NCI-H187 (cell line): ENCODE measurements around the gene LAIR1.
"Not testable (repeated sequence)": the region's sequence is repeated elsewhere in the genome, so short reads cannot be mapped to it uniquely, and the experiment has no call there.

Experiments used
- DNase-seq, 2 experiments: peaks; one replicate each; lab custom pipeline; 2025; lab: John Stamatoyannopoulos, UW

The LAIR1 gene

DNA sequence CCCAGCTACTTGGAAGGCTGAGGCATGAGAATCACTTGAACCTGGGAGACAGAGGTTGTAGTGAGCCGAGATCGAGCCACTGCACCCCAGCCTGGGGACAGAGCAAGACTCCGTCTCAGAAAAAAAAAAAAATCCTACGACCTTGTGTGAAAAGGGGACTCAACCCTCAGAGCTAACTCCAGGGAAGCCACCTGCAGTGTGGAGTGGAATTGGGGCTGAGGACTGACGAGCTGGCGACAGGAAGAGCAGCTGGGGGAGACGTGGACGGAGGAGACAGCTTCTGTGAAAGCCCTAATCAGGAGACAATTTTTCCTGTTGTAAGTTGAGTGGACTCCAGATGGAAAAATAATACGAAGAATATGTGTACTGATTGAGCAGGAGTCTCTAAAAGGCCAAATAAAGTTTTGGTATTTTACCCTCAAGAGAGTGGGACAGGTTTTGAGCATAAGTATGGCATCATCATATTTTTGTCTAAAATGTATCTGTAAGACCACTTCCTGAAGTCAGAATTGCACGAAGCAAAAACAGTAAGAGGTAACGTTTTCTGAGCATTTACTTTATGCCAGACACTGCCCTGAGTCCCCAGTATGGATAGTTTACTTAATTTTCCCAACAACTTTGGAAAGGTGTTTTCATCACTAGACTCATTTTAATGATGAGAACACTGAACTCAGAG lies 12.0 kb upstream of the LAIR1 start:
- DNase-seq: no peak

DNA sequence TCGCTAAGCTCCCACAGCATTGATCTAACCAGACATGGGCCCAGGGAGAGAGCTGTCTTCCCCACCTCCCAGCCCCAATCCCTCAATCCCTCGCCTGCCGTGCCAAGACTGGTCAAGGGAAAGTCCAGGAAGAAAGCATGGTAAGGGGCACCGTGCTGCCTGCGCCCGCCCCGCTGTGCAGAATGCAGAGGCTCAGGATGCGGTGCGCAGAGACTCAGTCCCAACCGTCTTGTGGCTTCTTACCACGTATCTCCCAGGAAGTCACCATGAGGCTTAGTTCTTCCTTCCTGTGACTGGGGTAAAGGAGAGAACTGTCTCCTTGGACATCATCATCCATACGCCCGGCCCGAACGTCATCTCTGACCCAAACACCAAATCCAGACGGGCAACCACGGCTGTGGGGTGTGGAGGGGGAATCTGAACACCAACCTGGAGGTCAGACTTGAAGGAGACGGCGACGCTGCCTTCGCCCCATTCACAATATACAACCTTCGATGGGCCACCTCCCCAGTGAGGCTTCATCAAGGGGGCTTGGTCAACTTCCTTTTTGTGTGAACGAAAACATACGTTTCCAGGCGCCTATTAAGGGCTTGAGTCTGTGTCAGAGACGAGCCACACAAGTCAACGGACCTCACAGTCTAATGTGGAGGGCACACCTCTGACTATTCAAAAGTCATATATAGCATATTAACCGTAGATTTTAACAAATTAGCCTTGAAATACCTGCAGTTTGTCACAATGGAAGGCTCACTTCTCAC lies 10.6 kb upstream of the LAIR1 start:
- DNase-seq: not testable (repeated sequence)

DNA sequence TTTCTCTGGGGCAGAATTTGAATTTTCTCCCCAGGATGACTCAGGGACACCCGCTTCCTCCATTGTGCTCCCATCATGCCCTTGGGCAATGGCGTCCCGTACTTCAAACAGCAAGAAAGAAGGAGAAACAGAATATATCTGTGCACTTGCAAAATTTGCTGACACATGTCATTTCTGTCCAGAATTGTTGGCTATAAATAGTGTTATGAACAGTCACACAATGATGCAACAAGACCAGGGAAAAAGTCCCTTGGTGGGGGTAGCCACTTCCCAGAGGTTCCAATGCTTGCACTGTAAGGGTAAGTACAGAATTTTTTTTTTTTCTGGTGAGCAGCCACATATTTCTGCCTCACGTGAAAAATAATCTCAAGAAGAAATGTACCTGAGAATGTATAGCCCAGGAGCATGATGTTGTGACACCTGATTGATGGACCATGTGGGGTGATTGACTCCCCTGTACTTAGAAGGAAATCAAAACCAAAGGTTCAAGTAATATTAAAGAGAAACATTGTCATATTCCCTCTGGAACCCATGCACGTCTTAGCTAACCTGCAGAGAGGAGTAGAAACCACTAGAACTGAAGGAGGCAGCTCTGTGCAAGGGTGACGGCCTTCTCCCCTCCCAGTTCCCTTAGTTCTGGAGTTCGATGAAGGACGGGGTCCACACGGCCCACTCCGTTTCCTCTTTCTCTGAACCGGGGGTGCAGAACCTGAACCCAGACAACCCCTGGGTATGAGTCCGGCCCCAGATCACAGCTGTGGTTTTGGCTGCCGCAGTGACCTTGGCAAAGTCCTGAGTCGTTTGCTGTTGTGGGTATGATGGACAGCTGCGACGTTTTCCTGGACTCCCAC lies 9.3 kb upstream of the LAIR1 start:
- no peak for DNase-seq

DNA sequence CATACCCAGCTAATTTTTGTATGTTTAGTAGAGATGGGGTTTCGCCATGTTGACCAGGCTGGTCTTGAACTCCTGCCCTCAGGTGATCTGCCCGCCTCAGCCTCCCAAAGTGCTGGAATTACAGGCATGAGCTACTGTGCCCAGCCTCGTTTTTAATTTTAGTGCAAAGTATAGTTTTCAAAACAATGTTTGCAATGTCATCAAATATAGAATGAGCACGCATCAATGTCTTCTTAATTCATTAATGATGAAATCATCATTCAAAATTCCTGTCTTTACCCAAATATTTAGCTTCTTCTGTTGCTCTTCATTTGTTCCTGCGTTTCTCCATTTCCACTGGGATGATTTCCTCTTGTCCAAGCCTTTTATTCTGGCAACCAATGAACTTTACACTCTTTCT lies 6.7 kb upstream of the LAIR1 start:
- DNase-seq: not testable (repeated sequence)

DNA sequence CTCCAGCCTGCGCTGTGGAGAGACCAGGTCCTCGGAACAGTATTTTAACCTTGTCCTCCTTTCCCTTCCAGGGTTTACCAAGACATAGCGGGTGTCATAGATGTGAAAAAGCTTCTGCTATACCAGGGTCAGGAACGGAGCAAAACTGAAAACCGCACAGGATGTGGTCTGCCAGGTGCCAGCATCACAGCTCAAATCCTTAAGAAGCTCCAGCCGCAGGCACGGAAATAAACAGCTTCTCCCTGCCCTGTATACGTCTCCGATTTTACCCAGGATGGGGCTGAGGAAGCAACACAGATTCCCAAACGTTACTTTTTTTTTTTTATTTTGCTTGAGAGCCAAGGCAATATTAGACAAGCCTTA lies 5.7 kb upstream of the LAIR1 start:
- DNase-seq: not testable (repeated sequence)

DNA sequence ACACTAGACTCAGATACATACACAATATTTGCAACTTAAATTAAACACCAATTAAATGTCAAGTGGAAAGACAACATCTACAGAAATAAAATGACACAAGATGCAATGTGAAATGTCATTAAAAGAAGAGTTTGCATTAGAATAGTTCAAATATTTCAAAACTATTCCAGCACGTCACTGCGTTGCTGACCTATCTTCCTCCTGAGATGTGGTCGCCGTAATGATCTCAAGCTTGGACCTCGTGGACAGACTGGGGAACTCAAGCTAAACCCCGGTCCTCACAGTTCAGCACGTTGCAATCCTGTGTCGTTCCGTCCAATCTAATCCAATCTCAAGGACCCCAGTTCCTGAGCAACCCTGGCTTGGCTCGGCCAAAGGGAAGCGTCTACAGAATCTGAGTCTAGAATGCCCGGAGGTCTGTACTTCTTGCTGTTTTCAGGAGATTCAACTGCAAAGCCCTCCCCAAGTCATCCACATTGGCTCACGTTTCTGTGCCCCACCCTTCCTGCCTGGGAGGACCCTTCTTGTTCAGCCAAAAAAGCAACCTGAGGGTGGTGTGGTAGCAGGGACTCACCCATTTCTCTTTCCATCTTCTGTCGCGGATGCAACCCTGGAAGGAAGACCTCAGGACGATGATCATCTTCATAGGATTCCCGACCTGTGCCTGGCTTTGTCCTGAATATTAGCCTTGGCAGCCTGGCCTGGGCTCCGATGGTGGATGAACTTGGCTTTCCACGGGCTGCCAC lies 5.1 kb upstream of the LAIR1 start:
- not testable (repeated sequence) for DNase-seq

DNA sequence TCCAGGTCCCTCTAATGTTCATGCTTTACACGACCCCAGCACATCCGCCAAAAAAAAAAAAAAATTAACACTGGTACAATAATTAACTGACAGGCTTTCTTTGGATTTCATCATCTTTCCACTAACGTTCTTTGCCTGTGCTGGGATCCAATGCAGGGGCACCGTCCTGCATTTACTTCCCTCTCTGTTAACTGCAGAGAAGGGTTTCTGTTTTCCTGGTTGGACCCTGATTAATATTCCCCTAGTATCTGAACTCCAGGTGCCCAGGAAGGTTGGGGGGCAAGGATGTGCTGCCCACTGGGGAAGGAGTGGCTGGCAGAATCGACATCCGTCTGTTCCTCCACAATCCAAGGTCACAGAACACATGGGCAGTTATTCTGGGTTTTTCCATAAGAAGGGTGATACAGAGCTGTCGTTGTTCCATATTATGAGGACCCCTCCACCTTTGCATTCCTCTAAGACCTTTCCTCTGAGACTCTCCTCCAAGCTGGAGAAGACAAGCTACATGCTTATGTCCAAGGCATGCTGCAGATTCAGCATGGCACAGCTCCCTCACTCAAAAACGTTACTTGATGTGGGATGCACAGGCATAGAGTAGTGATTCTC lies 4.5 kb upstream of the LAIR1 start:
- no peak for DNase-seq

DNA sequence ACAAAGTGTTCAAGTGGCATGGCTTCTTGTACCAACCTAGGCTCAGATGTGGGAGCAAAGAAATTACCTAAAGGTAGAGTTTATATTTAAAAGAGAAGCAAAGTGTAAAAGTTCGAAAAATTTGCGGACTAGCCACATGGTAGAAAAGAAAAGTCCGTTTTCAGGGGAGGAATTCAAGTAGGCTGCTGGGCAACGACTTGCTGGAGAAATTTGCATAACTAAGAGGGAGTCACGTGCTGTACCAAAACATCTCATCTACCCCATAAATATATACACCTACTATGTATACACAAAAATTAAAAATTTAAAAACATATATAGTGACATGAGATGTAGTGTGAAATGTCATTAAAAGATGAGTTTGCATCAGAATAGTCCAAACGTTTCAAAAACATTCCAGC lies 2.1 kb upstream of the LAIR1 start:
- no peak for DNase-seq

DNA sequence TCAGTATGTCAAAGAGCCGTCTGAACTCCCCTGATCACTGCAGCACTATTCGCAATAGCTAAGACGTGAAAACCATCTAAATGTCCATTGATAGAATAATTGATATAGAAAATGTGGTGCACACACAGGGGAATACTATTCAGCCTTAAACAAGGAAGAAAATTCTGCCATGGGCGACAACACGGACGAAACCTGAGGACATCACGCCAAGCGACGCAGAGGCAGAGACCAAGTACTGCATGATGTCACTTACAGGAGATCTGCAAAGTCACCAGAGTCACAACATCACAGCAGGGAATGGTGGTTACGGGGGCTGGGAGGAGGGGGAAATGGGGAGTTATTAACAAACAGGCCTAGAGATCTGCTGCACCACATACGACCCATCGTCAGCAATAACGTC lies 1.1 kb upstream of the LAIR1 start:
- DNase-seq: not testable (repeated sequence)

DNA sequence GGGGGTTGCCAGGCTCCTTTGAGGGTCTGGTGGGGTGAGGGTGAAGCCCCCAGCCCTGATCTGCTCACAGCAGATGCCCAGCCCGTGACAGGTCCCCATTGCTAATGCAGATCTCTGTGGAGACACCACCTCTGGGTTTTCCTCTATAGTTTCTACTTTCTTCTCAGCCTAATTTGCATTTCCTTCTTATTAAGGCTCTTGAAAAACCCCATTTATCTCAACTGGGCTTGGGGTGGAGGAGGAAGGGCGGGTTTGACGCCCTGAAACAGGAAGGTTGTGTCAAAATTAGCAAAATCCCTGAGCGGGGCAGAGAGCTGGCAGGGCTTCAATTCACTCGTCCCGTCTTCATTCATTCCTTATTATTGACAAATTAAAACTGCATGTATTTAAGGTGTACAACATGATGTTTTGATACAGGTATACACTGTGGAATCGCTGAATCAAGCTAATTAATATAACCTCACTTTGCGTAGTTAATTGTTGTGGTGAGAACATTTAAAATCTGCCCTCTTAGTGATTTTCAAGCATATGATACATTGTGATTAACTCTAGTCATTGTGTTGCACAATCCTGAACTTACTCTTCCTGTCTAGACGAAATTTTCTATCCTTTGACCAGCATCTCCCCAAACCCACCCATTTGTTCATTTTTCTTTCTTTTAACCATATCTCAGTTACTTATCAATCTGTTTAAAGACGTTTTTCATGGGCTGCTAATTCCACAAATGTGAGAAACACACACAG lies 2.9 kb downstream of the LAIR1 start:
- DNase-seq: not testable (repeated sequence)

DNA sequence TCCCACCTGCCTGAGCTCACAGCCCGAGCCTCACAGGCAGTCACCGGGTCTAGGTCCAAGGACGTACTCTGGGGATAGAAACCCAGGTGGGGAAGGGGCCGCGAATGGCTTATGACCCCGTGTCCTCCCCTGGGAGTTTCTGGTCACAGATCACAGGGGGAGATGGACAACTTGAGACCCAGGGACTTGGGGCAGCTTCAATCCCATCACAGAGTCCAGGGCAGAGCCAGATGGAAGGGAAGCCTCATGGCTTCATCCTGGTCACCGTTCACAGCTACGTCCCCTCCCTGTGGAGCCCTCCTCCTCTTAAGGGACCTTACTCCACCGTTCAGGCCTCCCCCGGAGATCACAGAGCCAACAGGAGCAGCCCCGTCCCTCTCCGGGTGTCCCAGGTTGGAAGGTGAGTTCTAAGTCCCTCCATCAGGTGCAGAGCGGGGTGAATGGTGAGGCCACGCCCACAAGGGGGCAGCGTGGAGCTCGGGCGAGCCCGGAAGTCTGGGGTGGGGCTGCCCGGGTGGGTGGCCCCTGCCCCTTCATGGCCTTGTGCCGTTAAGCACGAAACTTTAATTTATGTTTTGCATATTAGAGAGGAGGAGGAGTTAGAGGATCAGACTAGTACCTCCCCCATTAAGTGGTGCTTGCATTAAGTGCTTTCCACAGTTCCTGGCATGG lies 5.4 kb downstream of the LAIR1 start:
- not testable (repeated sequence) for DNase-seq

DNA sequence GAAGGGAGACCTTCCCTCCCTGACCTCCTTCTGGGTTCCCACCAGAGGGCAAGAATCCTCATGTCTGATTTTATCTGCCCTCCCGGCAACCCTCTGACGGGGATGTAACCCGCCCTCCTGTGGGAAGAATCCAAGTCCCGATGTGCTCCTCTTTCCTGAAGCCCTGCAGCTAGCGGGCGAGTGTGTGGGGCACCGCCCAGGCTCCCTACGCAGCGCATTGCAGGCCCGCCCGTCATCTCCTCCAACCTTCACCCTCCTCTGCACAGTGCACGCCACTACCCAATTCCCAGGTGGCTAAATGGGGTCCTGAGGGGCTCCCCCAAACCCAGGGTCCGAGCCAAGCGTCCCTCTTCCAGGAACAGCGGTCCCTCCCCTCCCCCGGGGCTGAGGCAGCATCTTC lies 7.3 kb downstream of the LAIR1 start:
- DNase-seq: no peak

DNA sequence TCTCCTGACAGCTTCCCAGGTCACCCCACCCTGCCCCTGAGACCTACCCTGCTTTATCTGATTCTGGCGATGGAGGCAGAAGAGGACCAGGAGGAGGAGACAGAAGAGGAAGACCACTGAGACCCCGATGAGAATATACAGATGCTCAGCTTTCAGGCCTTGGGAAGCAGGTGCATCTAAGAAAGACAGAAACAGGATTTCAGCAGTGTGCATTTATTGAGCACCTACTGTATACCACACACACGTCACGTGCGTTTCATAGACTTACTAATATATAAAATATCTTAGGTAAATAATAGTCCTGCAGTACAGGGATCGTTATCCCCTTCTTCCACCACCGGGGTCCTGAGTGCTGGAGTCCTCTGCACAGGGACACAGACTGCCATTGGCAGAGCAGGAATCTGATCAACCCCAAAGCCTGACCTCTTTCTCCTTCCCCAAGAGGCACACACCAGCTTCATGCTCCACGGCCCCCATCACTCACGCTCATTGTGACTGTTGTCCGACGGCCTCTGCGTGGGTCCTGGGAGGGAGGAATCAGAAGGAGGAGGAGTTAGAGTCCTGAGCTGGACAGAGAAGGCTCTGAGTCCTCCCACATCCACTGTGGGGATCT lies 8.2 kb downstream of the LAIR1 start:
- no peak for DNase-seq

DNA sequence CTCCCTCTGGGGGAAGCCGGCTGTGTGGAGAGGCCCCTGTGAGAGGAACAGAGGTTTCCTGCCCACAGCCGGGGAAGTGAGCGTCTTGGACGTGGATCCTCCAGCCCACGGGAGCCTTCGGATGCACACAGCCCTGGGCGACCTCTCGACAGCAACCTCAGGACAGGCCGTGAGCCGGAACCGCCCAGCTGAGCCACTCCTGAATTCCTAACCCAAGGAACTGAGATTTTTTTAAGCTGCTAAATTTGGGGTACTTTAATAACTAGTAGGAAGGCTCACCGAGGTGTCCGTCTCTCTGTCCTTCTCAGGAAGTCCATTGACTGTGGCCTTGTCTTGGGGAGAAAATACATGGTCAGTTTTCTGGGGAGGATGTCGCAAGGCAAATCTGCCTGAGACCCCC lies 9.1 kb downstream of the LAIR1 start:
- DNase-seq: no peak

DNA sequence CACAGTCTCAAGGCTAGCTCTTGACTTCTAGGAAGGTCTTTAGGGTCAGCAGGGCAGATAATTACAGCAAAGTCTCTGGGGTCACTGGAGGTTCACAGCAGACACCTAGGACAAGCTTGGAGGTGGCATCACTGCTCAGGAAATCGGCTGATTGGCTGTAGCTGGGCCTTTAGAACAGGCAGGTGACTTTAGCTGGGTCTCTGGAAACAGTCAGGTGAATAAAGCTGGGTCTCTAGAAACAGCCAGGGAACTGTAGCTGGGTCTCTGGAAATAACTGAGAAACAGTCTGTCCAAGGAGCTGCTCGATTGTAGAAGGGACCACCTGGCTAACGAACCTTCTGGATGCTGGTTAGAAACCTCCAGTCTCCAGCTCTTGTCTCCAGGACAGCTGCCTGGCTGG lies 10.0 kb downstream of the LAIR1 start:
- no peak for DNase-seq

DNA sequence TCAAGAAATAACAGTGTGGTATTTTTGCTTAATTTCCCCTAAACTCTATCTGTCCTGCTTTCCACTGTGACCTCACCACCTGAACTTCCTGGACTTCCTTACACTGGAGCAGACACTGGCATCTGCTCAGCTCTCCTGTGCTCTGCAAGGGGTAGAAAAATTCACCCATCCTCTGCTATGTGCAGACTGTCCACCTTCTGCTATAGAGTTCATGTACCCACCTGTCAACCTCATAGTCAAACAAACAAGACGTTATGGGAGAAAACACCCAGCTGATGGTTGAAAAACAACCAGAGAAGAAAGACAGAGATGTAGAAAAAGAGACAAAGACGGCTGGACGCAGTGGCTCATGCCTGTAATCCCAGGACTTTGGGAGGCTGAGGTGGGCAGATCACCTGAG lies 12.2 kb downstream of the LAIR1 start:
- no peak for DNase-seq

DNA sequence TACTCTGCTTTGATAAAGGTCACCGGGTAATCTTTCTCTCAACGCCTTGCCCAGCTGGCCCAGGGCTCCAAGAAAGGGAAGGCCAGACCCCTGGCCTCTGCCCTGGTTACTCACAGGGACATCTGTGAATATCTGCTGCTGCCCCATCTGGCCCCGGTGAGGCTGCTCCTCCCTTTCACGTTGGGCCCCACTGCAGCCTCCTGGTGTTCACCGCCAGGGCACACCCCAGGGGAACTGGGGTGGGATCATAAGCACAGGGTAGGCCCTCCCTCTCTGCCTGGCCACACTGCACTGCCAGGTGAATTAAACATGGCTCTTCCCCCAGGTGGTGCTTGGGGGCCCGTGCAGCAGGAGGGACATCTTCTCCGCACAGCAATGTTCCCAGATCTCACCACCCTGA lies 12.7 kb downstream of the LAIR1 start:
- no peak for DNase-seq

DNA sequence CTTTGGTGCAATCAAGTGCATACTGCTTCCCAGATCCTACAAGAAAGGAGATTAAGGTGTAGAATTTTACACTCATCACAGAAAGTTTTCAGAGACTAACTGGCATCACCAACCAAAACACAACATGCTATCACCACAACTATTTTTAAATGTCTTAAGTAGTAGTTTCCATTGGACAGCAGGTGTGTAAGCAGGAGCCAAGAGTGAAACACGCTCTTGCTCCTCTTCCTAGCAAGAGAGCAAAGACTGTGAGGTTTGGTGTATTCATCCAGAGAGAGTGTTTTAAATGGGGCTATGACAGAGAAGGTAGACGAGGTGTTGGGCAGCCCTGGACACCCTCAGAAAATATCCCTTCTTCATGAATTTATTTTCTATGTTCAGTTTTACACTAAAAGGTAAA lies 13.3 kb downstream of the LAIR1 start:
- DNase-seq: no peak

DNA sequence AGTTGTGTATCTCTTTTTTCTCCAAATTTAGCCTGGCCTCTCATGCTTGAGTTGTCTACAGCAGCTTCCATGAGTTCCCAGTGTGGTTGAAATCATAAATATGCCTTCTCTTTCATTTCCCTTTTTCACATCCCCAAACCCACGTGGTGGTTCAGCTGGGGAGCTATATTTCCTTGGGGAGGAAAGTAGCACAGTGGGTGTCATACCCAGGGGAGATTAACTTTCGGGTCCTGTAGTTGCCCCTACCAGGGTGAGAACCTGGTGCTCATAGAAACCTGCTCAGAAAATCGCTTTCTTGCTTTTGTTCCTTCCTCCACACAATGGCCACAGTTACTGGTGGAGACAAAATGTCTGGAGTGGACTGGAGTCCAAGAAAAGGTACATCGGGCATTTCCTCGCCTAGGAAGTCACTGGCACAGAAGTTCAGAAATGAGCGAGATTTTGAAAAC lies 18.8 kb downstream of the LAIR1 start:
- no peak for DNase-seq

DNA sequence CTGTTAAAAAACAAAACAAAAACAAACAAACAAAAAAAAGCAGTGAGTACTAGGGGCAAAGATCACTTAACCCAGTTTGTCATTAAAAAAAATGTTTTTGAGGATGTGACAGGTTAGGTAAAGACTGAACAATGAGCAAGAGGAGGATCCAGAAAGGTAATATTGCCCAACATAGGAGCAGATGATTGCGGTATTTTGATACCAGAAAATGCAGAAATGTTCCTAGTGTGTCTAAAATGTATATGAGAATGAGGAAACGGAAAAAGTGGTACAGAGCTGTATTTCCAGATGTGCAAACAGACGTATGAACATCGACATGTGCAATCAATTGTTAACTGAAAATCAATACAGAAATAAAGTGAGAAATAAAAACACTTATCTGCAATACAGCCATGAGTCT lies 20.9 kb downstream of the LAIR1 start:
- no peak for DNase-seq
